Fibroblast of mammary gland (primary cell): Measurements from ENCODE around the gene SCAMP2.

Experiments used
- DNase-seq: peaks from one replicate; pipeline ENCODE4 v3.0.0-alpha.2; 2010; ENCODE audit warnings: low read depth
- H3K4me3 ChIP-seq: 2 replicates; pipeline ENCODE4 v1.5.1; 2011; ENCODE audit warnings: low read depth, mild to moderate bottlenecking, low read length, moderate library complexity; ENCODE audit not compliant: control insufficient read depth
- CTCF ChIP-seq: conservative IDR thresholded peaks from 2 replicates; pipeline ENCODE4 v1.5.1; 2011; ENCODE audit warnings: low read depth, low read length, inconsistent platforms; ENCODE audit not compliant: control insufficient read depth, insufficient read depth

SCAMP2 gene

DNA sequence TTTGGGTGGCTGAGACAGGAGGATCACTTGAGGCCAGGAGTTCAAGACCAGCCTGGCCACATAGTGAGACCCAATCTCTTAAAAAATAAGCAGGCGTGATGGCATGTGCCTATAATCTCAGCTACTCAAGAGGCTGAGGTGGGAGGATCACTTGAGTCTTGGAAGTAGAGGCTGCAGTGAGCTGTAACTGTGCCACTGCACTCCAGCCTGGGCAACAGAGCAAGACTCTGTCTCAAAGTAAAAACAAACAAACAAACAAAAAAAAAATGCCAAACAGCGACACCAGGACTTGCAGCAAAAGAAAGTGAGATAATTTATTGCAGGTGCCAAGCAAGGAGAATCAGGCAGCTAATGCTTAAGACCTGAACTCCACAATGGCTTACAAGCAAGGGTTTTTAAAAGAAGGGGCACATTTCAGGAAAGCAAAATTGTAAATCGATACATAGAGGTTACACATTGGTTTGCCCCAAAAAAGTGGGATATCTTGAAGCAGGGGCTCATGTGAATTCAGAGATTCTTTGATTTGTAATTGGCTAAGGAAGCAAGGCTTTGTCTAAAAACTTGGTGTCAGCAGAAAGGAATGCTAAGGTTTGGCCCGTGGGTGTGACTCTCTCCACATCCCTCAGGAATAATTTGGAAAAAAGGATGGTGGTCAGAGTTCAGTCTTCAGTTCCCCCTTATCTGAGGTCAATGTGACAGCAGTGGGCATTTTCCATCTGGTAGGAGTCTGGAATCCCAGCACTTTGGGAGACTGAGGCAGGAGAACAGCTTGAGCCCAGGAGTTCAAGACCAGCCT lies 11.5 kb upstream of the SCAMP2 start:
- TF ChIP-seq CTCF: no peak
- H3K4me3 ChIP-seq: no peak overlapping the region
- DNase-seq: peak; percentile 12

DNA sequence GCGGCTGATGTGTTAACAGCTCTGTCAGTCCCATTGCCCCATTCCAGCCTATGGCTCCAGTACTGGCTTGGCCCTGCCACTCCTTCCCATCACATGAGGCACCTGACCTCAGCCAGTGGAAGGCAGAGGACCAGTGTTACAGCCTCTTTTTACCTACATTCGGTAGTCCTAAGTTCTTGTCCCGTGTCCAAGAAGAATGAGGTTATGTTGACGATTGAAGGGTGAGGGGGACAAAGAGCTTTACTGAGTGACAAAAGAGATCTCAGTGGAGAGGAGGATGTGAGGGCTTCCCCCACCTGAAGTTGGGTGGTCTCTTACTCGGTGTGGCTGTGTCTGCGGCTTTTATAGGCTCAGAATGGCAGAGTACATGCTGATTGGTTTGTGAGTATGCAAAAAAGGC lies 9.4 kb upstream of the SCAMP2 start:
- DNase-seq: no peak
- TF ChIP-seq CTCF: no peak
- H3K4me3 ChIP-seq: no peak overlapping the region

DNA sequence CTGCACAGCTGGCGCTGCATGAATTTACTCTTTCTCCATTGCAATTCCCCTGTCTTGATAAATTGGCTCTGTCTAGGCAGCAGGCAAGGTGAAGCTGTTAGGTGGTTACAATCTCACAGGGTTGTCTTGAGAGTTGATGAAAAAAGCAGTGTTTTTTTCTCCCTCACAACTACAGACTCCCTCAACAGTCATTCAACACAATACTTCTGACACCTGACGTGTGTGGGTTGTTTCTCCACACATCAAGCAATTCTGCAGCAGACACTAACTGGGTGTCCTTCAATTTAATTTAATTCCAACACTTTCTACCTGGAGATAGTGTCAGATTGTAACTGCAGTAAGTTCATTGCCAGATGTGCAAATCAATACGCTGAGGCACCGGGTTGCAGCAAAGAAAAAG lies 5.1 kb upstream of the SCAMP2 start:
- no peak overlapping the region for H3K4me3 ChIP-seq
- DNase-seq: no peak
- TF ChIP-seq CTCF: no peak

GRCh38 chr15:74873756-74874424 lies 725 bp upstream of the SCAMP2 start:
- peak; percentile 30 for DNase-seq
- H3K4me3 ChIP-seq: peak overlapping the region; percentile 84
- TF ChIP-seq CTCF: no peak

DNA sequence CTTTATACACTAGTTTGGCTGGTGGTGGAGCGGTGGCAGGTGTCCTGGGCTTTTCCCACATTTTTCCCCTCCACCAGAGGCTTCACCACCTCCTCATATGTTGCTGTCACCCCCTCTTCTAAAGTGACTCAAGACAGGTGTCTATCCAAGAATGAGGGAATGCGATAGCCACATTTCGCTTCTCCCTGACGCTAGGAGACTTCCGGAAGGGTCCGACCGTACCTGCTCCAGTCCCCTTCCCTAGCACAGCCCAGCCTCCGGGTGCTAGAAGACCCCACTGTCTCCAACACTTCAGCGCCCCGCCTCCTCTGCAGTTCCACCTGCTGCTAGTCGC lies 496 bp downstream of the SCAMP2 start:
- H3K4me3 ChIP-seq: peak overlapping the region; percentile 84
- no peak for DNase-seq
- TF ChIP-seq CTCF: no peak

- TF ChIP-seq CTCF: no peak
- no peak overlapping the region for H3K4me3 ChIP-seq
- DNase-seq: no peak
These were observed 2.5 kb downstream of the SCAMP2 start for GRCh38 chr15:74870436-74871215.
